ENCODE results near the gene BTBD16.
A peak's percentile ranks its signal among the peaks of the same experiment; 100 is the strongest.

BTBD16 gene

DNA sequence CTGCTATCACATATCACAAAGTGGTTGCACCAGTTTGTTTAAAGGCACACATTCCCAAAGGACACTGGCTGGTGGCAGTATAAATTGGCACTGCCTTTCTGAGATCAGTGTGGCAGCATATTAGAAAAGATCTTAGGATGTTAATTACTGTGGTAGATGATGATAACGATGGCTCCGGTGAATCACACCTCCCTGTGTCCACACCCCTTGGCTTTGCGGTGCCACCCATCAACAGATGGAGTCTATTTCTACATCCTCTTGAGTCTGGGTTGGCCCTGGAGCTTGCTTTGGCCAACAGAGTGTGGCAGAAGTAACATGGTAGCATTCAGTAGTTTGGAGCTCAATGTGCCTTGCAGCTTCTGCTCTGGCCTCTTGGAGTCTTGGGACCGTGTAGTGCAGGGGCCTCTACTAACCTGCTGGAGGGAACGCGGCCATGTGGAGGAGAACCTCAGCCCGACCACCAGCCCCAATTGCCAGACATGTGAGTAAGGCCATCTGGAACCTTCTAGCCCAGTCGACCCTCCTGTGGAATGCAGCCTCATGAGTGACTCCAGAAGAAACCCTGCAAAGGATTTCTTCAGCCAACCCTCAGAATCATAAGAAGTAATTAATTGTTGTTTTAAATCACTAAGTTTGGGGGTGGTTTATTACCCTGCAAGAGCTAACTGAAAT is 76.2 kb downstream of the BTBD16 start:
- no peak for DNase-seq

DNA sequence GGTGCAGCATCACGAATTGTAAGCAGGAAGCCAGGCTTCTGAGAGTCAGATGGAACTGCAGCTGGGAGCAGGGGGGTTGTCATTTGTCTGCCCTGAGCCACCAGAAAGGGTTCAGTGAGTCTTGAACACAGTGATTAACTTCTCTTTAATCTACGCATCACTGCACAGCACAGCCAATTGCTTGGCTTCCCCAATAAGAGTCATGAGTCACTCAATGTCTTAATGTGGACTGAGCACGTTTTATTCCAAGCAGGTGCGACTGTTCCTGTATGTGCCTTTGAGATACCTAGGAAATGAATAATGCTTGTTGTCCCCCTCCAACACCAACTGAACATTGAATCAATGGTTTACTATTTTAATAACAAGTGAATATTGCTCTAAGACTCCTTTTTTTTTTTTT is 77.4 kb downstream of the BTBD16 start:
- DNase-seq = no peak

DNA sequence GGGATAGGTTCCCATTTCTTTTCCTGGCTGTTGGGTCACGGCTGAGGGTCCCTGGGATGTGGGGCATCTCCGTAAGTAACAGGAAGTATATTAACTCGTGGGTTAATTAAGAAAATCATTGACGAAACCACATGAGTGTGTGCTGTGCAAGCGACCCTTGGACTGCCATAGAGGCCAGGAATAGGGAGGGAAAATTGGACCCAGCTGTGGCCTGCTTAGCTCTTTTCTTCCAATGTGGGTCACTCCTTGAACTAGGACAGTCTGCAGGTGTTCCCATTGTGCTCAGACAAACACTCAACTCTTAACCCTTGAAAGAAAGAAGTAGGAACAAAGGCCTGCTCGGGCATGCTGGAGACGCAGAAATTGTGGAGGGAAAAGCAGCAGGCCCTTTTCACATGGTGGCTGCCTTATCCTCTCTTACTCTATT is 77.9 kb downstream of the BTBD16 start:
- no peak for DNase-seq

DNA sequence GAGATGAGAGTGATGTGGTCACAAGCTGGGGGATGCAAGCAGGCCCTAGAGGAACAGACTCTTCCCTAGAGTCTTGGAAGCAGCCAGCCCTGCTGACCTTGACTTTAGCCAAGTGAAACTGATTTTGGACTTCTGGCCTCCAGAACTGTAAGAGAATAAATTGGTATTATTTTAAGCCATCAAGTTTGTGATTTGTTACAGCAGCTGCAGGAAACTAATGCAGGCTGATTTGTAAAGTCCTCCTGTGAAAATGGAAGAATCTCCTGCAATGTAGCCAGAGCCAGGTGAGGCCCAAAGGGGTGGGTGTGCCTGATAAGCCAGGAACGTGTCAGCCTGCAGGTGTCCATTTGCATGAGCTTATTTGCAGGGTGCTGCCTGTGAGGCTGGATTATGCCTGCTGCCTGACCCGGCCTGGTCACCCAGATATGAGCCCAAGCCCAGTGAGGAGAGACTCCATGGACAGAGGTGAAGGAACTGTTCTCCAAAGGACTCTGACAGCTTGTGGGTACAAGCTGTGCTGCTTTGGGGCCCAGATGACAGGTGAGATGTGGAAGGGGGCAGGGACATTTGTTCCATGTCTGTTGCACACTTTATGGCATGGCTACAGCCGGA is 78.8 kb downstream of the BTBD16 start:
- no peak for DNase-seq

DNA sequence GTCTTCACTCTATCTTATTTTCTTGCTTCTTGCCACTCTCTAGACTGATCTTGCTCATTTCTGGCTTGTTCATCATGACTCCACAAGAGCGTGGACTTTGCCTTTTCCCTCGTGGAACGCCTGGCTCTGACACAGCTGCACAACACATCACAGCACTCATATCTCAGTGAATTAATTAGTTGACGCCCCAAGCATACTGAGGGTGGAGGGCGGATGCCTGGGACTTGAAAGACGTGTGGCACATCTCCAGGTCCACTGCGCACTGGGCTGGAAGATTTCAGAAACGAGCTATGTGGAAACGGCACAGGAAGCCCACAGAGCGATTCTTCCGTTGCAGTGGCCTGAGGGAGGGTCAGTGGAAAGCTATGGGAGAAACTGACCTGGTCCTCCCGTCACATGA is 79.8 kb downstream of the BTBD16 start:
- no peak for DNase-seq

DNA sequence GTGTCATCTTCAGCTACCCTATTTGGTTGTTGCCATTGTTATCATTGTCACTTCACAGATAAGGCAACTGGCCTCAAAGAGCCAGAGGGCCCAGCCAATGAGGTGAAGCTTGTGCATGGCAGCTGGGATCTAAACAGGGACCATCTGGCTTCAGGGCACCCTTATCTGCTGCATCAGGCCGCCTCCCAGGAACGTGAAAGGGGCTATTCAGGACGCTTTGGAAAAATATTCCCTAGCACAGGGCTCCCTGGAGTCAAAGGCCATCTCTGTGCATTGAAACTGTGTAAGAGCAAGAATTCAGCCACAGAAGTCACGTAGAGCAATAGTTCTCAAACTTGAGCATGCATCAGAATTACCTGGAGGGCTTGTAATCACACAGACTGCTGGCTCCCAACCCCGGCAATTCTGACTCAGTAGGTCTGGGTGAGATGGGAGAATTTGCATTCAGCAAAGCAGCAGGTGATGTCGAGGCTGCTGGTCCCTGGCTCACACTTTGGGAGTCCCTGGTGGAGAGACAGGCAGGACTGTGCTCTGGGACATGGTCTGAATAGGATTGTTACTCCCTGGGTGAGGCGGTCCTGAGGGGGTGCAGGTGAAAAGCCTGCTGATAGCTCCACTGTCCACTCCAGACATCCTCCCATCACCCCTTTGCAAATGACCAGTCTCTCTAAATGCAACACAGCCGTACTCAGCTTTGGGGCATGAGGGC is 81.9 kb downstream of the BTBD16 start:
- no peak for DNase-seq

DNA sequence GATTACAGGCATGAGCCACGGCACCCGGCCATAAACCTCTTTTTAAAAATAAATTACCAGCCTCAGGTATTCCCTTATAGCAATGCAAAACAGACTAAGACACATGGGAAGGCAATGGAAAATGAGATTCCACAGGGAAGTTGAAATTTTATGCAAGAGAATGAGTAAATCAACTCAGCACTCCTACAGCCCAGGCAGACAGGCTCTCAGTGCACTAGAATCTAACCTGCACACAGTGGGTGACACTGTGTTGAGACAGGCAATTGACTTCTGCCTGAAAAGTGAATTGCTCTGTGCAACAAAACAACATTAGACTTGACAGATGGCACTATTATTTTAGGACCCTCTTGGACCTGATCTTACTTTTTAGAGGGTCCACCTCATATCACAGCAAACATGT is 83.3 kb downstream of the BTBD16 start:
- DNase-seq = no peak

DNA sequence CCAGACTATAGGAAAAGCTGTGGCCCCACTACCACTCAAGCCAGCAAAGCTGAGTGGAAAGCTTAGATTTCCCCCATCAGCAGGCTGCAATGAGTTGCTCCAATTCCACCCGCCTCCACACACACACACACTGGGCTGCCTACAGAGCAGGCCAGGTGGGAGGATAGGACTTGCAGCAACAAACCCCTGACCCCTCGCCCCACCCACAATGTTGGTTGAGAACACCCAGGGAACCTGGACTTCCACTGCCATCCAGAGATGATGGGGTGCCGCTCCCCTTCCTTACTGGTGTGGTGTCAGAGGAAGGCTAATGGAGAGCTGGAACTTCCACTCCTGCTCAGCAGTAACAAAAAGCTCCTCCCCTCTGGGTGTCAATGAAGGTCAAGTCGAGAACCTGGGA is 86.6 kb downstream of the BTBD16 start:
- peak; percentile 26 for DNase-seq

DNA sequence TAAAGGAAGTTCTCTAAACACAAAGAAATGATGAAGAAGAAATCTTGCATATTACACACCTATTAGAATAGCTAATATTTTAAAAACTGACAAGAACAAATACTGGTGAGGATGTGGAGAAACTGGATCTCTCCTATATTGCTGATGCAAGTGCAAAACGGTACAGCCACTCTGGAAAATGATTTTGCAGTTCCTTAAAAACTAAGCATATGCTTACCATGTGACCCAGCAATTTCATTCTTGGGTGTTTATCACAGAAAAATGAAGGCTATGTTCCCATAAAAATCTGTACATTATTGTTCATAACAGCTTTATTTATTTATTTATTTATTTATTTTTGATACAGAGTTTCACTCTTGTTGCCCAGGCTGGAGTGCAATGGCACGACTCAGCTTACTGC is 88.5 kb downstream of the BTBD16 start:
- DNase-seq = no peak

DNA sequence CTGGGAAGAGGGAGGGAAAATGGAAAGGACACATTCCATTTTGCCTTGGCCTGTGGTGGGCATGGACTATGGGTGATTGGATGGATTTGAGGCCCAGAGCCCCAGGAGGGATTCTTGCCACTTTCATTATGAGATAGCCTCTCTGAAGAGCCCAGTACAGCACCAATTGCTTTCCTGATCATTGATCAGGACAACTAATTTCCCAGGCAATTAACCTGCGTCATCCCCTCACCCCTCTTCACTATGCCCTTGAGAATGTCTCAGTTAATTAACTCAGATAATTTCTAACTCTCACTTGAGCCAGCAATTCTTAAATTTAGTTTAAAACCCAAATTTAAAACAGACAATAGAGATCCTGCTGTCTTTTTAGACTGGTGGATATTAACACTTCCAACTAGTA is 90.0 kb downstream of the BTBD16 start:
- peak; percentile 4 for DNase-seq

DNA sequence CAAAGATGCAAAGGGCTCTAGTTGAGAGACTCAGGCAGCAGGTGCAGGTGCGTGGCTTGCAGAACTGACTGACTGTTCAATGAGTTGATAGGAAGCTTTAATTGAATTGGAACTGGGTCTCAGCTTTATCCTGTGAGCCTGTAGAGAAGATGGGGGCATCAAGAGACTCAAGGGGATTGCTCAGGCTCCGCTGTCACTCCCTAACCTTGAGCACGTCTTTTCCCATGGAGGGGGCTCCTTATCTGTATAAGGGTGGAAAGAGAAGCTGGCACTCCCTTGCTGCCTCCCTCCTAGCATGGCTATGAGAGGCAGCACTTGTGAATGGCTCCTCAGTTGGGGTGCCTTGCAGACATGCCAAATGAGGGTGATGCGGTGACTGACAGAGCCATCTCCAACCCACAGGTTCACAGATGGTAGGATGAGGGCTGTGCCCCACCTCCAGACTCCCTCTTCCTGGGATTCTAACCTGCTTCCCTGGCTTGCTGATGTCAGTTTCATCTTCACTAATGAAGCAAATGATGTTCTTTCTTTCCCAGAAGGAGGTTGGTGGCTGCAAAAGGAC is 91.0 kb downstream of the BTBD16 start:
- peak; percentile 37 for DNase-seq

DNA sequence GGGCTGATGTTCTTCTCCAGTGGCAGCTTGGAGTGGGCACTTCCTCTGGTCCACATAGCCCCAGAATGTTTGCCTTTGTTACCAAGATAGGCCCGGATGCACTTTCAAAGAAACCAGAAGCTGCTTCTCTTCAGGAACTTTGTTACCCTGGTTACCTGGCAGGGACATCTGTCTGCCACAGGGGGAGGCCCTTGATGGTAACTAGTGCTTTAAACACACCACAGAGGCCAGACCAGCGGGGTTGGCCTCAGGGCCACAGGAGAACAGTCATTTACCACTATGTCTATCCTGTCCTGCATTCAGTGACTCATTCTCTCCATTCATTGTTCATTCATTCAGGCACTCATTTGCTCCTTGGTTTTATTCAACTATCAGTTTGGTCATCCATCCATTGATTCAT is 91.5 kb downstream of the BTBD16 start:
- DNase-seq = peak; percentile 46

DNA sequence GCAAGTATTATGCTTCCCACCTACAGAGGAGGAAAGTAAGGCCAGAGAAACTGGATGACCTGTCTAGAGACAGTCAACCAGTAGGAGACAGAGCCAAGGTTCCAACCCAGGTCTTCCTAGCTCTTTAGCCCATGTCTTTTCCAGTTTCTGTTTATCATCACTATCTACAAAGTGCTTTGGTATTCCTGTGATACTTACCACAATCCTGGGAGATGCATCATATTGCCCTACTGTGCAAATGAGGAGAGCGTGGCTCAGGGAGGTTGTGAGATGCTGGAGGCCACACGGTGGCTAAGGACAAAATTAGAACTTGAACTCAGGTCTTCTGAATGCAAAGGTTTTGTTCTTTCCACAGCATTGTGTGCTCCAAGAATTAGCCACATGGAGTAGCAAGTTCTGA is 92.2 kb downstream of the BTBD16 start:
- peak; percentile 8 for DNase-seq

DNA sequence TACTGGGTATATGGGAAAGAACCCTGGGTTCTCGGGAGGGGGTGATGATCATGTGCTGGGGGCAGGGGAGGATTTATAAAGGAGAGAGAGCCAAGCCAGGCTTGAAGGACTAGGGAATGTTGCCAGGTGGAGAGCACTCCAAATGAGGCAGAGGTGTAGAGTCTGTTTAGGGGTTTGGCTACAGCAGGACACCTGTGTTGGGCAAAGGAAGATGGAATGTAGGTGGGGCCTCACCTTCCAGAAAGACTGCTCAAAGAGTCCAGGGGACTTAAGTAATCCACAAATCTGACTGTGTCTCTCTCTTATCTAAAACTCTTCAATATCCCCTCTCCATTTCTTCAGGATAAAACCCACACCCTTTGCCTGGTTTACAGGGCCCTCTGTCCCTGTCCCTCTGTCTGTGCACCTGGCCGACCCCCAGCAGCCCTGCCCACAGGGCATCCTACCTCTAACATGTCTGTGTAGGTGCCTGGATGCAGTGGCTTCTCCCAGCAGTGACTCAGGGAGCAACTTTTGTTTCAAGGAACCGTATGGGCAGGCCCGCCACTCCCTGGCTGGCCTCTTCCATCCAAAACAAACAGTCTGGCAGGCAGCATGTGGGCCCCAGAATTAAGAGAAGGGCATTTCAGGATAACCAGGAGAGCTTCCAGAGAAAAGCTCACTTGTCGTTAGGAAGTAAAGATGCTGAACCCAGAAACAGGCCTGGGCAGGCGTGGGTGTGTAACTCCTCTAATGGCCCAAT is 92.8 kb downstream of the BTBD16 start:
- DNase-seq = peak; percentile 17

DNA sequence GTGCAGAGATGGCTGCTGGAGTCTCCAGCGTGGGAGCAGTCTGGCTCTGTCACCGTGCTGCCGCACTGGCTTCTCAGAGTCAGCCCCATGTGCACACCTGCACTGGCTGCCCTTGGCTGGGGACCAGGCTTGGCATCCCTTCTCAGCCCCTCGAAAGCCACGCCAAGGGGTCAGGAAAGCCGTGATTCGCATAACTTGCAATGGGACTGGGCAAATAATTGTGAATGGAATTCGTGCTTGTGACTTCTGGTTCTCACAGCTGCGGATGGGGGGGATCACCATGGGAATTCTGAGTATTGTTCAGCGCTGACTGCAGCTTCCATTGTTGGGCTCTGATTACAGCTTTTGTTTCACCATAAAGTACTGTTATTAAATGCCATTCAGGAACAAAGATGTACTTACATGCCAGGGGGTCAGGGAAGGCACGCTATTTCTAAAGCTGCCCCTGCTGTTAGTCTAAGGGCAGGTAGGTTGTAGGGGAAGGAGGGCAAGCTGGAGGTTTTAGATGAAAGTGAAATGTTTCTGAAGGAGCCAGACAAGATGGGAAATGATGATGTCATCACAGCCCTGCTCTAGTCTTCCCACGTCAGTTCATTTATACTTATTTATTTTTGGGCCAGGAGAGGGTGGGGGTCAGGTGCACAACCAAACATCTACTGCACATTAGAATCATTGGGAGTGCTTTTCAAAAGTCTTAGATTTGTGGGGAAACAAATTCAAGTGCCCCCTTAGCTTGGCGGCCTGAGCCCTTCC is 97.6 kb downstream of the BTBD16 start:
- DNase-seq = no peak

DNA sequence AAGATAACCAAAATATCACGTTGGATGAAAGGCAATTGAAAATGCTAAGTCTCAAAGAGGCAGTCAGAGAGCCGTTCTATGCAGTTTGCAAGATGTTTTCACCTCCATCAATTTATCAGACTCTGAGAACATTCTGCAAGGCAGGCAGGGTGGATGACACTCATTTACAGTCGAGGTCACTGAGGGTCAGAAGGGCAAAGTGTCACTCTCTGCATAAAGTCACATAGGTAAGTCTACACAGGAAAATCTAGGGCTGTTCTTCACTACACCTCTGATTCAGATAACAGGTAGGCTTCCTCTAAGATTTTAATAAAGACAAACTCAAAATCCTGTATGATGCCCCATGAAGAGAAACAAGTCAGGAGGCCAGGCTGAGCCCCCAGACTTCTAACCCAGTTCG is 102.0 kb downstream of the BTBD16 start:
- no peak for DNase-seq

DNA sequence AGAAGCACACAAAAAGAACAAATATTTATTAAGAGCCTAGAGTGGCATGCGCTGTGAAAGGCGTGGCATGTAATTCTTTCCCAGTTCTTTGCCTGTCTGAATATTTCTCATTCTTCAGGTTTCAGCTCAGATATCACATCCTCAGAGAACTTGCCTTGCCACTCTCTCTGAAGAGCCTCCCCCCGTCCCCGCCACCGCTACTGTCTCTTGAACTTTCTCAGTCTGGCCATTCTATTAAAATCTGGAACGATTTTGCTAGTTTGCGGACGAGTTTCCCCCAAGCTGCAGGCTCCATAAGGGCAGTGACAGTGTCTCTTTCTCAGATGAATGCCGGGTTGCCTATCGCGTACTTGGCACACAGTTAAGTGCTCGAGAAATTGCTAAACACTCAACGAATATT is 102.6 kb downstream of the BTBD16 start:
- DNase-seq = no peak

DNA sequence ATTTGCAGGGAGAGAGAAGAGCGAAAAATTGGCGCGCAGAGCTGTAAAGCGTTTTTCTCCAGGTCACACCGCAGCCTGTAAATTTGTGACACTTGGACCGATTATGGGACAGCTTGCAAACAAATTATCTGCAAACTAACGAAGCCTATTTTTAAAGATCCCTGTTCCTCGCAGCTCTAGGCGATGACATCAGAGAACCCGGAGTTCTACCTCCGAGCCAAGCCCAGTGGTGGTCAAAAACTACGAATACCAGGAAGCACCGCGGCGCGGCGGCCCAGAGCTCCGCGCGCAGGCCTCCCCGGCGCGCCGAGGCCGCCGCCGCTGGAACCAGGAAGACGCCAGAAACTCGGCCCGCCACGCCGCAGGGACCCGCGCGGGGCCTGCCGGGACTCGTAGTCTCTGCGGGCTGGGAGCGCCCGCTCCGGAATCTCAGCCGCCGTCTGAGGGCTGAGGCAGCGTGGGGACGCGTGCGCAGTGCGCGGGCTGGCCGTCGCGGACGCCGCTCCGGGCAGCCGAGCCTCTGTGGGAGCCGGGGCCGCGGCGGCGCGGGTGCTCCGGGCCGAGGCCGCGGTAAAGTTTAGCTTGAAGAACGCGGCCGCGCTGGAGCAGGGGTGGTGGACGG is 103.3 kb downstream of the BTBD16 start, which contains the start of gene PLEKHA1:
Gene PLEKHA1 (plus strand): TSS at position 472 of the 622 bp plus-strand sequence. CDS start 18,493 bp downstream, outside the sequence.
- DNase-seq = peak; percentile 96

DNA sequence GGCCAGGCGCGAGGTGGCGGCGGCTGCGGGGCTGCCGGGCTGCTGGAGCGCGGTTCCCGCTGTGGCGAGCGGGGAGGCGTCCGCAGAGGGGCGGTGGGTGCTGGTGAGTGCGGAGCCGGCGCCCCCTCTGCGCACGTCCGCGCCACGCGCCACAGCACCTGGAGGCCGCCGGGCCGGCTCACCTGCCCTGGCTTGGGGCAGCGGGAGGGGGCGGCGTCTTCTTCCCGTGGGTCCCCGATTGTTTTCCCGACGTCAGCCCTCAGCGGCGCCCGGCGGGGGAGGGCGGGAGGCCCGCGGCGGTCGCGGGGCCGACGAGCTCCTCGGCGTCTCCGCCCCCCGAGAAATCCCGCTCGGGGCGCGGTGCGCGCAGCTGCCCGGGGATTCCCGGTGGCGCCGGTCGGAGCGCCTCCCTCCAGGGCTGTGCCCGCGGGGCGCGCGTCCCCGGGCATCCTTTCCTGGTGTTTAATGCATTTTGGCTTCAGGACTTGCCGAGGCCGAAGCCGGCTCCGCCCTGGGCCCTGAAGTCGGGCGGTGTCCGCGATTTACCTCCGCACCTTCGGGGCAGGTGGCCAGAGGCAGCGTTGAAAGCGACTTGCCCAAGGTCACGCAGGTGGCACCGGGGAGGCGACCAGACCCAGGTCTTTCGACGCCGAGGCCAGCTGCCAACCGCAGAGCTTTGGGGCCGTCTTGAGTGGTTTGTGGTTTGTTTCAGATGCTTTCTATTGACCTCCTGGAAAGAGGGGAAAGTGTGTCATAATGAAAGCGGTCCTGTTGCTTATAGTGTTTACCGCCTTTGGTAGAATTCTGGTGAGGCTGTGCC is 104.0 kb downstream of the BTBD16 start:
- DNase-seq = peak; percentile 86

DNA sequence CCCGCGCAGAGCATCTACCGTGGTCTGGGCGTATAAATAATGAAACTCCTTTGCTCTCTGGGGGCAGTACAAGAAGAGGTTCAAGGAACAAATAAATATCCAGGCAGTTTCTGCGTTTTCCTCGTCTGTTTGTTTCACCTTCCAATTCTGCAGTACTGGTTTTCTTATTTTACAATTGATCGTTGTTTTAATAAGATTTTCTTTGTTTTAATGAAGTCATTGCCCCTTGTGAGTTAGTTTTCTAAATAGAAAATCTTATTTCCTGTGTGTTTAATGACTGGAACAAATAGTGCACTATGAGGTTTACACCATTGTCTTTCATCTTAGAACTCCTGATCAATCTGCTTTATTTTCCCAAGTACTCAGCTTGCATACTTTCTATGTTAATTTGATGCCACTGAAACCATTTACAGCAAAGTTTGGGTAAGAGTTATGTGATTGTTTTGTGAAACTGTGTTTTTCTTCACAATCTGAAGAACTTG is 104.6 kb downstream of the BTBD16 start:
- no peak for DNase-seq

Measured in activated CD8-positive, alpha-beta memory T cell treated with anti-CD3 and anti-CD28 coated beads, Interleukin-2, amount 50 U/mL, for 48 hours (primary cell).